HCT116 (cell line): ENCODE data around the gene HAUS8. TPM values are rescaled to one million over a fixed set of nuclear protein-coding genes. Genes with fewer than 3 reads are reported as not detected.

Experiments
- ATAC-seq: fragments of 200-7000 bp; cut with Tn5 transposase; 2 replicates; pipeline ENCODE4 v1.9.1; 2020; ENCODE audit warnings: mild to moderate bottlenecking, moderate library complexity
- BruUV-seq: library from RNA; stranded (reverse); fragments of 400-500 nt; replicated peaks from 2 replicates; lab custom pipeline; 2021; lab: Mats Ljungman, UMichigan
- CTCF ChIA-PET: fragments of 300-600 bp; sonication (Branson Sonifier 250); formaldehyde crosslinking; loops from one replicate; lab custom pipeline; 2021; ENCODE audit warnings: antibody characterized with exemption; lab: Charles Lee
- POLR2A ChIA-PET: fragments of 300-600, 350-600 bp; sonication (Branson Sonifier 250); formaldehyde crosslinking; loops from one replicate; lab custom pipeline; 2021; ENCODE audit warnings: antibody characterized with exemption; lab: Charles Lee
- RAD21 ChIA-PET, 2 experiments: fragments of 300-600 bp; sonication (Branson Sonifier 250); formaldehyde crosslinking; loops; one replicate each; lab custom pipeline; 2023; ENCODE audit warnings: low total read pairs in 2 of 2; ENCODE audit not compliant: uncharacterized antibody in 2 of 2, unreplicated experiment in 2 of 2, low non-redundant PET in 1 of 2; lab: Charles Lee
- DNase-seq: peaks from one replicate; pipeline ENCODE4 v3.0.0-alpha.2; 2010; ENCODE audit warnings: low read depth, low spot score
- H2AFZ ChIP-seq: fragments of 200-600 bp; shearing (Covaris generic), sonication (generic); 2 replicates; pipeline ENCODE4 v1.6.1; 2017; ENCODE audit warnings: low read depth, mixed run types, mixed read lengths, antibody characterized with exemption, low read length; ENCODE audit not compliant: poor library complexity, severe bottlenecking
- H3K27ac ChIP-seq: 2 replicates; pipeline ENCODE4 v1.5.1; 2012; ENCODE audit warnings: low read depth, low read length
- H3K27me3 ChIP-seq: fragments of 200-600 bp; sonication (generic); 2 replicates; pipeline ENCODE4 v1.6.1; 2016; ENCODE audit warnings: mixed run types, low read length, mixed read lengths; ENCODE audit not compliant: insufficient read depth
- H3K36me3 ChIP-seq, 2 experiments: fragments of 200-500 bp in 1 of 2; fragments of 200-600 bp in 1 of 2; sonication (Bioruptor generic) in 1 of 2; sonication (generic) in 1 of 2; 2 replicates each; pipeline versions ENCODE4 v1.5.1 to v1.6.1; 2014 to 2016; ENCODE audit warnings: low read length in 2 of 2, inconsistent platforms in 1 of 2, mixed read lengths in 1 of 2, mixed run types in 1 of 2; ENCODE audit not compliant: insufficient read depth in 2 of 2, control insufficient read depth in 1 of 2
- H3K4me1 ChIP-seq, 2 experiments: fragments of 200-600 bp in 1 of 2; sonication (generic) in 1 of 2; 2 replicates each; pipeline versions ENCODE4 v1.5.1 to v1.6.1; 2012 to 2017; ENCODE audit warnings: low read length in 2 of 2, inconsistent platforms in 1 of 2, mild to moderate bottlenecking in 1 of 2, mixed read lengths in 1 of 2, mixed run types in 1 of 2, moderate library complexity in 1 of 2; ENCODE audit not compliant: insufficient read depth in 2 of 2, control insufficient read depth in 1 of 2
- H3K4me2 ChIP-seq: fragments of 200-600 bp; sonication (generic); 2 replicates; pipeline ENCODE4 v1.6.1; 2017; ENCODE audit warnings: mixed run types, low read length, mixed read lengths
- H3K4me3 ChIP-seq, 2 experiments: fragments of 200-600 bp in 1 of 2; sonication (generic) in 1 of 2; replicated peaks in 1 of 2; 2 replicates each; pipeline ENCODE4 v1.5.1; 2011 to 2016; ENCODE audit warnings: low read length in 2 of 2, control low read depth in 1 of 2, low read depth in 1 of 2, mild to moderate bottlenecking in 1 of 2, mixed read lengths in 1 of 2, mixed run types in 1 of 2
- H3K79me2 ChIP-seq: fragments of 200-600 bp; sonication (generic); 2 replicates; pipeline ENCODE4 v1.6.1; 2017; ENCODE audit warnings: mild to moderate bottlenecking, mixed run types, low read length, moderate library complexity, mixed read lengths; ENCODE audit not compliant: insufficient read depth
- H3K9ac ChIP-seq: fragments of 200-600 bp; sonication (generic); 2 replicates; pipeline ENCODE4 v1.6.1; 2016; ENCODE audit warnings: low read length, mixed read lengths
- H3K9me2 ChIP-seq: fragments of 200-600 bp; sonication (generic), shearing (Covaris generic); 2 replicates; pipeline ENCODE4 v1.6.1; 2017; ENCODE audit warnings: mixed run types, mild to moderate bottlenecking, moderate library complexity; ENCODE audit not compliant: insufficient read depth
- H3K9me3 ChIP-seq, 2 experiments: fragments of 200-500 bp in 1 of 2; fragments of 200-600 bp in 1 of 2; sonication (Bioruptor generic) in 1 of 2; sonication (generic) in 1 of 2; 2 replicates each; pipeline ENCODE4 v1.6.1; 2014 to 2017; ENCODE audit warnings: low read length in 2 of 2, mixed read lengths in 2 of 2, inconsistent platforms in 1 of 2, low read depth in 1 of 2, mild to moderate bottlenecking in 1 of 2, mixed run types in 1 of 2, moderate library complexity in 1 of 2; ENCODE audit not compliant: control insufficient read depth in 1 of 2, insufficient read depth in 1 of 2
- H4K20me1 ChIP-seq: fragments of 200-600 bp; sonication (generic), shearing (Covaris generic); 2 replicates; pipeline ENCODE4 v1.6.1; 2017; ENCODE audit warnings: mixed run types, mild to moderate bottlenecking, moderate library complexity; ENCODE audit not compliant: insufficient read depth
- ATF3 ChIP-seq: IDR thresholded peaks from 2 replicates; pipeline ENCODE4 v1.6.1; 2012
- CEBPB ChIP-seq: IDR thresholded peaks from 2 replicates; pipeline ENCODE4 v1.6.1; 2012; ENCODE audit warnings: low read depth
- CTCF ChIP-seq, 3 experiments: fragments of 200-600 bp in 1 of 3; sonication (generic) in 1 of 3; IDR thresholded peaks in 2 of 3; conservative IDR thresholded peaks in 1 of 3; 2 replicates each; pipeline ENCODE4 v1.5.1; 2012 to 2017; ENCODE audit warnings: low read depth in 2 of 3, low read length in 2 of 3, antibody characterized with exemption in 1 of 3, borderline replicate concordance in 1 of 3, control low read depth in 1 of 3, mild to moderate bottlenecking in 1 of 3, mixed read lengths in 1 of 3, mixed run types in 1 of 3, moderate library complexity in 1 of 3; ENCODE audit not compliant: insufficient read depth in 1 of 3
- EGR1 ChIP-seq: IDR thresholded peaks from 2 replicates; pipeline ENCODE4 v1.6.1; 2012; ENCODE audit warnings: low read depth
- EZH2 ChIP-seq: fragments of 200-600 bp; sonication (generic); IDR thresholded peaks from 2 replicates; pipeline ENCODE4 v1.6.1; 2017; ENCODE audit warnings: antibody characterized with exemption, mixed run types
- EZH2phosphoT487 ChIP-seq: fragments of 200-600 bp; IDR thresholded peaks from 2 replicates; pipeline ENCODE4 v1.6.1; 2018; ENCODE audit warnings: antibody characterized with exemption, borderline replicate concordance
- FOSL1 ChIP-seq: IDR thresholded peaks from 2 replicates; pipeline ENCODE4 v1.6.1; 2012; ENCODE audit warnings: low read depth
- JUND ChIP-seq: IDR thresholded peaks from 2 replicates; pipeline ENCODE4 v1.6.1; 2012
- MAX ChIP-seq: IDR thresholded peaks from 2 replicates; pipeline ENCODE4 v1.6.1; 2012
- POLR2A ChIP-seq: IDR thresholded peaks from 2 replicates; pipeline ENCODE4 v1.7.0; 2011; ENCODE audit warnings: borderline replicate concordance; ENCODE audit not compliant: insufficient read depth, insufficient read length; ENCODE audit errors: extremely low read depth
- SIN3A ChIP-seq: IDR thresholded peaks from 2 replicates; pipeline ENCODE4 v1.6.1; 2012; ENCODE audit warnings: low read depth
- TCF7L2 ChIP-seq: IDR thresholded peaks from 2 replicates; pipeline ENCODE4 v1.7.0; 2011; ENCODE audit warnings: borderline replicate concordance, inconsistent platforms; ENCODE audit not compliant: insufficient read depth, insufficient read length; ENCODE audit errors: extremely low read depth
- YY1 ChIP-seq: IDR thresholded peaks from 2 replicates; pipeline ENCODE4 v1.6.1; 2011; ENCODE audit warnings: low read length, low read depth, moderate library complexity, mild to moderate bottlenecking; ENCODE audit not compliant: insufficient replicate concordance; ENCODE audit errors: extremely low read depth
- ZBTB33 ChIP-seq: IDR thresholded peaks from 2 replicates; pipeline ENCODE4 v1.6.1; 2011; ENCODE audit warnings: mild to moderate bottlenecking, low read length, moderate library complexity; ENCODE audit not compliant: insufficient replicate concordance; ENCODE audit errors: extremely low read depth
- ZFX ChIP-seq: fragments of 450-650 bp; IDR thresholded peaks from 2 replicates; pipeline ENCODE4 v1.6.1; 2017
- ZNF274 ChIP-seq: fragments of 200-500 bp; sonication (Bioruptor generic); IDR thresholded peaks from 2 replicates; pipeline ENCODE4 v1.6.1; 2014; ENCODE audit warnings: mild to moderate bottlenecking, low read depth, low read length, inconsistent platforms
- intact Hi-C: fragments of 100-400 bp; cut with micrococcal nuclease; formaldehyde crosslinking; loops from 2 replicates; pipeline ENCODE4 v1.10.0; 2022
- total RNA-seq: library from RNA; stranded (reverse); gene quantifications from one replicate; pipeline ENCODE4 v1.2.1, GENCODE V29; 2021; ENCODE audit not compliant: unreplicated experiment

Gene HAUS8
- total RNA-seq, 1 experiment from 2014 or later: 23.6 TPM

GRCh38 chr19:17101686-17102628 is 26.7 kb upstream of the HAUS8 start:
- Histone ChIP-seq H3K9ac (no peak overlapping the region), H3K9me3 (no peaks in the 10 kb centered on the region), H3K27ac (no peak overlapping the region), H3K79me2 (peaks cover 72% of the 10 kb centered on the region), H3K27me3 (no peaks in the 10 kb centered on the region), H4K20me1 (no peaks in the 10 kb centered on the region), H3K4me2 (no peak overlapping the region), H3K4me1 (peaks cover 21 to 23% of the 10 kb centered on the region in 2 experiments), H2AFZ (no peak overlapping the region), H3K9me2 (no peaks in the 10 kb centered on the region), H3K4me3 (no peak overlapping the region), H3K36me3 (peaks cover 10 to 14% of the 10 kb centered on the region in 2 experiments)
- intact Hi-C loops: no loop called here
- DNase-seq (no peak), ATAC-seq (no peak)
- ChIA-PET RAD21 (no interaction called here), CTCF (no interaction called here), POLR2A (no interaction called here)
- no peak for TF ChIP-seq YY1
- TF ChIP-seq CTCF (IDR thresholded peaks at IDR 0.05 in 2 of 3, conservative IDR thresholded peaks at IDR 0.05 in 1 of 3; ENCODE audit: borderline replicate concordance in 1 of 3, insufficient read depth in 1 of 3, low read depth in 2 of 3, low read length in 2 of 3): no peak
- TF ChIP-seq EGR1: no peak
- no peak for TF ChIP-seq EZH2
- no peak for TF ChIP-seq POLR2A
- TF ChIP-seq ATF3: no peak
- no peak for TF ChIP-seq ZNF274
- TF ChIP-seq SIN3A: no peak
- TF ChIP-seq JUND: no peak
- TF ChIP-seq ZBTB33: no peak
- TF ChIP-seq EZH2phosphoT487: no peak
- no peak for TF ChIP-seq FOSL1
- TF ChIP-seq TCF7L2: no peak
- TF ChIP-seq ZFX: no peak
- no peak for TF ChIP-seq CEBPB
- no peak for TF ChIP-seq MAX
- BruUV-seq: TSS peak; percentile 23
